GM23338 (cell line): Measurements from ENCODE around the gene PDCD2L. TPM values are rescaled to one million over a fixed set of nuclear protein-coding genes. Genes with fewer than 3 reads are reported as not detected.

Experiments used
- ATAC-seq: fragments of 200-7000 bp; cut with Tn5 transposase; 3 replicates; pipeline ENCODE4 v1.9.1; 2020
- DNase-seq: peaks from one replicate; pipeline ENCODE4 v3.0.0-alpha.2; 2015; ENCODE audit warnings: low spot score
- H2AFZ ChIP-seq: fragments of 200-600 bp; sonication (generic); 2 replicates; pipeline ENCODE4 v1.8.0; 2016; ENCODE audit warnings: antibody characterized with exemption, mild to moderate bottlenecking, moderate library complexity
- H3F3A ChIP-seq: fragments of 200-600 bp; sonication (generic); replicated peaks from 2 replicates; pipeline ENCODE4 v1.8.0; 2017; ENCODE audit warnings: antibody characterized with exemption, mixed run types, low read depth
- H3K27ac ChIP-seq: fragments of 200-600 bp; sonication (generic); 2 replicates; pipeline ENCODE4 v1.6.1; 2016; ENCODE audit warnings: low read depth
- H3K27me3 ChIP-seq: fragments of 200-600 bp; sonication (generic); 2 replicates; pipeline ENCODE4 v1.8.0; 2016; ENCODE audit warnings: mild to moderate bottlenecking, mixed run types, moderate library complexity; ENCODE audit not compliant: insufficient read depth
- H3K36me3 ChIP-seq: fragments of 200-600 bp; sonication (generic); 2 replicates; pipeline ENCODE4 v1.8.0; 2016; ENCODE audit warnings: mild to moderate bottlenecking; ENCODE audit not compliant: insufficient read depth
- H3K4me1 ChIP-seq: fragments of 200-600 bp; sonication (generic); 2 replicates; pipeline ENCODE4 v1.8.0; 2016; ENCODE audit warnings: mild to moderate bottlenecking, moderate library complexity; ENCODE audit not compliant: insufficient read depth
- H3K4me2 ChIP-seq: fragments of 200-600 bp; sonication (generic); 2 replicates; pipeline ENCODE4 v1.7.1; 2017; ENCODE audit warnings: mixed run types
- H3K4me3 ChIP-seq: fragments of 200-600 bp; sonication (generic); 2 replicates; pipeline ENCODE4 v1.6.1; 2016; ENCODE audit warnings: mixed run types
- H3K79me2 ChIP-seq: fragments of 200-600 bp; sonication (generic); replicated peaks from 2 replicates; pipeline ENCODE4 v1.8.0; 2017; ENCODE audit warnings: mild to moderate bottlenecking; ENCODE audit not compliant: insufficient read depth
- H3K9me2 ChIP-seq: fragments of 200-600 bp; sonication (generic); 2 replicates; pipeline ENCODE4 v1.8.0; 2017; ENCODE audit not compliant: insufficient read depth
- H4K20me1 ChIP-seq: fragments of 200-600 bp; sonication (generic); replicated peaks from 2 replicates; pipeline ENCODE4 v1.8.0; 2017; ENCODE audit warnings: mild to moderate bottlenecking; ENCODE audit not compliant: insufficient read depth
- H3K27ac Mint-ChIP-seq: 2 replicates; pipeline ENCODE4 v1.8.0; 2020; ENCODE audit warnings: inconsistent platforms, mild to moderate bottlenecking, moderate library complexity, mixed read lengths
- H3K27me3 Mint-ChIP-seq: 3 replicates; pipeline ENCODE4 v1.8.0; 2022; ENCODE audit warnings: low read depth, mild to moderate bottlenecking, moderate library complexity, mixed read lengths, inconsistent platforms; ENCODE audit not compliant: insufficient read depth, poor library complexity
- H3K36me3 Mint-ChIP-seq: 3 replicates; pipeline ENCODE4 v1.8.0; 2021; ENCODE audit warnings: low read depth, mild to moderate bottlenecking, inconsistent platforms, moderate library complexity, mixed read lengths
- H3K4me1 Mint-ChIP-seq: 3 replicates; pipeline ENCODE4 v1.8.0; 2020; ENCODE audit warnings: mild to moderate bottlenecking, inconsistent platforms, mixed read lengths
- H3K4me3 Mint-ChIP-seq: 3 replicates; pipeline ENCODE4 v1.8.0; 2021; ENCODE audit warnings: moderate library complexity, mild to moderate bottlenecking, inconsistent platforms, mixed read lengths
- H3K9me3 Mint-ChIP-seq: 3 replicates; pipeline ENCODE4 v1.8.0; 2020; ENCODE audit warnings: moderate library complexity, mild to moderate bottlenecking, inconsistent platforms, mixed read lengths
- CREB1 ChIP-seq: fragments of 250-450 bp; sonication (Bioruptor Pico); IDR thresholded peaks from 2 replicates; pipeline ENCODE4 v1.5.0; 2020; ENCODE audit warnings: low read depth, mild to moderate bottlenecking, moderate library complexity
- EZH2 ChIP-seq: fragments of 200-600 bp; sonication (generic); IDR thresholded peaks from one replicate; pipeline ENCODE4 v1.8.0; 2017; ENCODE audit warnings: antibody characterized with exemption, mild to moderate bottlenecking, low read depth; ENCODE audit not compliant: unreplicated experiment
- EZH2phosphoT487 ChIP-seq: fragments of 200-600 bp; sonication (generic); IDR thresholded peaks from one replicate; pipeline ENCODE4 v1.8.1; 2018; ENCODE audit warnings: antibody characterized with exemption; ENCODE audit not compliant: unreplicated experiment
- JUNB ChIP-seq: IDR thresholded peaks from one replicate; pipeline ENCODE4 v1.6.1; 2016; ENCODE audit warnings: antibody characterized with exemption; ENCODE audit not compliant: unreplicated experiment
- NANOG ChIP-seq: IDR thresholded peaks from 2 replicates; pipeline ENCODE4 v1.6.1; 2016; ENCODE audit warnings: antibody characterized with exemption, borderline replicate concordance
- POLR2AphosphoS5 ChIP-seq: IDR thresholded peaks from 2 replicates; pipeline ENCODE4 v1.6.1; 2016; ENCODE audit warnings: antibody characterized with exemption, low read depth
- STAT1 ChIP-seq: IDR thresholded peaks from one replicate; pipeline ENCODE4 v1.6.1; 2016; ENCODE audit warnings: antibody characterized with exemption; ENCODE audit not compliant: unreplicated experiment
- ZNF114 ChIP-seq: fragments of 250-450 bp; sonication (Bioruptor Pico); IDR thresholded peaks from 2 replicates; pipeline ENCODE4 v1.5.0; 2020; ENCODE audit warnings: mild to moderate bottlenecking, moderate library complexity
- ZNF331 ChIP-seq: fragments of 250-450 bp; sonication (Bioruptor Pico); IDR thresholded peaks from 2 replicates; pipeline ENCODE4 v1.5.0; 2020; ENCODE audit warnings: low read depth, mild to moderate bottlenecking, moderate library complexity
- polyA plus RNA-seq: library from polyadenylated mRNA; unstranded; fragments of >200 nt; fragmentation: Nextera tagmentation; extraction: Ambion mirVana; gene quantifications from 2 replicates; pipeline ENCODE4 v1.2.1, GENCODE V29; 2016
- total RNA-seq: library from RNA; depleted of rRNA; stranded (reverse); fragments of >200 nt; shearing (Covaris generic); gene quantifications from 2 replicates; pipeline ENCODE4 v1.2.3, GENCODE V29; 2014
- TF ChIP-seq, protein P1 (sequence below): IDR thresholded peaks from one replicate; pipeline ENCODE4 v1.6.1; 2018; ENCODE audit warnings: antibody characterized with exemption; ENCODE audit not compliant: unreplicated experiment
- TF ChIP-seq, protein P2 (sequence below), 2 experiments: fragments of 200-600 bp in 1 of 2; sonication (generic) in 1 of 2; conservative IDR thresholded peaks; 2 replicates each; pipeline versions ENCODE4 v1.5.1 to v1.6.1; 2016 to 2017; ENCODE audit warnings: antibody characterized with exemption in 2 of 2, low read depth in 2 of 2, mild to moderate bottlenecking in 2 of 2, moderate library complexity in 1 of 2
- TF ChIP-seq, protein P3 (sequence below): IDR thresholded peaks from 2 replicates; pipeline ENCODE4 v1.6.1; 2016; ENCODE audit warnings: antibody characterized with exemption
- TF ChIP-seq, protein P4 (sequence below): fragments of 250-450 bp; sonication (Bioruptor Pico); IDR thresholded peaks from 2 replicates; pipeline ENCODE4 v1.5.0; 2020; ENCODE audit warnings: mild to moderate bottlenecking, moderate library complexity

PDCD2L gene
- total and polyA plus RNA-seq, 2 experiments from 2014 or later: 61.3 to 67.2 TPM

DNA sequence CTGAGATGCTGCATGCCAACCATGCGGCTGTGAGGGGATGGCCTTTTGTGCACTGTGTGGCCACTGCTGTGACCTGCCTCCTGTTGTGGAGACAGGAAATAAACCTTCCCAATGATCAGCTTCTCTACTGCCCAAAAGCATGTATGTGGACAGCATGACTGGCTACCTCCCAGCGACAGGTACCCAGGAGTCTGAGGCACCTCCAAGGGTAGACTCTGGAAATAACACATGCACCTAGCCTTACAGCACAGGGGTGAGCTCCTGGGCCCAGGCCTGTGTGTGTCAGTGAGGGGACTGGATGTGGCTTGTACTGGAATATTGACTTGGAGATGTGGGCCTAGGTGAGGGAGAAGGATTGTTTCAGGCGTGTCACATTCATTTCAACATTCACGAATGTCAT is 46.8 kb upstream of the PDCD2L start:
- TF ChIP-seq, protein P1, sequence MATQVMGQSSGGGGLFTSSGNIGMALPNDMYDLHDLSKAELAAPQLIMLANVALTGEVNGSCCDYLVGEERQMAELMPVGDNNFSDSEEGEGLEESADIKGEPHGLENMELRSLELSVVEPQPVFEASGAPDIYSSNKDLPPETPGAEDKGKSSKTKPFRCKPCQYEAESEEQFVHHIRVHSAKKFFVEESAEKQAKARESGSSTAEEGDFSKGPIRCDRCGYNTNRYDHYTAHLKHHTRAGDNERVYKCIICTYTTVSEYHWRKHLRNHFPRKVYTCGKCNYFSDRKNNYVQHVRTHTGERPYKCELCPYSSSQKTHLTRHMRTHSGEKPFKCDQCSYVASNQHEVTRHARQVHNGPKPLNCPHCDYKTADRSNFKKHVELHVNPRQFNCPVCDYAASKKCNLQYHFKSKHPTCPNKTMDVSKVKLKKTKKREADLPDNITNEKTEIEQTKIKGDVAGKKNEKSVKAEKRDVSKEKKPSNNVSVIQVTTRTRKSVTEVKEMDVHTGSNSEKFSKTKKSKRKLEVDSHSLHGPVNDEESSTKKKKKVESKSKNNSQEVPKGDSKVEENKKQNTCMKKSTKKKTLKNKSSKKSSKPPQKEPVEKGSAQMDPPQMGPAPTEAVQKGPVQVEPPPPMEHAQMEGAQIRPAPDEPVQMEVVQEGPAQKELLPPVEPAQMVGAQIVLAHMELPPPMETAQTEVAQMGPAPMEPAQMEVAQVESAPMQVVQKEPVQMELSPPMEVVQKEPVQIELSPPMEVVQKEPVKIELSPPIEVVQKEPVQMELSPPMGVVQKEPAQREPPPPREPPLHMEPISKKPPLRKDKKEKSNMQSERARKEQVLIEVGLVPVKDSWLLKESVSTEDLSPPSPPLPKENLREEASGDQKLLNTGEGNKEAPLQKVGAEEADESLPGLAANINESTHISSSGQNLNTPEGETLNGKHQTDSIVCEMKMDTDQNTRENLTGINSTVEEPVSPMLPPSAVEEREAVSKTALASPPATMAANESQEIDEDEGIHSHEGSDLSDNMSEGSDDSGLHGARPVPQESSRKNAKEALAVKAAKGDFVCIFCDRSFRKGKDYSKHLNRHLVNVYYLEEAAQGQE: no peak
- TF ChIP-seq EZH2 (no peak), NANOG (no peak), CREB1 (no peak), ZNF114 (no peak), EZH2phosphoT487 (no peak), JUNB (no peak), POLR2AphosphoS5 (no peak), STAT1 (no peak), ZNF331 (CRISPR knock-in tag) (no peak)
- TF ChIP-seq, protein P2, sequence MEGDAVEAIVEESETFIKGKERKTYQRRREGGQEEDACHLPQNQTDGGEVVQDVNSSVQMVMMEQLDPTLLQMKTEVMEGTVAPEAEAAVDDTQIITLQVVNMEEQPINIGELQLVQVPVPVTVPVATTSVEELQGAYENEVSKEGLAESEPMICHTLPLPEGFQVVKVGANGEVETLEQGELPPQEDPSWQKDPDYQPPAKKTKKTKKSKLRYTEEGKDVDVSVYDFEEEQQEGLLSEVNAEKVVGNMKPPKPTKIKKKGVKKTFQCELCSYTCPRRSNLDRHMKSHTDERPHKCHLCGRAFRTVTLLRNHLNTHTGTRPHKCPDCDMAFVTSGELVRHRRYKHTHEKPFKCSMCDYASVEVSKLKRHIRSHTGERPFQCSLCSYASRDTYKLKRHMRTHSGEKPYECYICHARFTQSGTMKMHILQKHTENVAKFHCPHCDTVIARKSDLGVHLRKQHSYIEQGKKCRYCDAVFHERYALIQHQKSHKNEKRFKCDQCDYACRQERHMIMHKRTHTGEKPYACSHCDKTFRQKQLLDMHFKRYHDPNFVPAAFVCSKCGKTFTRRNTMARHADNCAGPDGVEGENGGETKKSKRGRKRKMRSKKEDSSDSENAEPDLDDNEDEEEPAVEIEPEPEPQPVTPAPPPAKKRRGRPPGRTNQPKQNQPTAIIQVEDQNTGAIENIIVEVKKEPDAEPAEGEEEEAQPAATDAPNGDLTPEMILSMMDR (conservative IDR thresholded peaks at IDR 0.05; ENCODE audit: low read depth in 2 of 2): no peak
- TF ChIP-seq, protein P3, sequence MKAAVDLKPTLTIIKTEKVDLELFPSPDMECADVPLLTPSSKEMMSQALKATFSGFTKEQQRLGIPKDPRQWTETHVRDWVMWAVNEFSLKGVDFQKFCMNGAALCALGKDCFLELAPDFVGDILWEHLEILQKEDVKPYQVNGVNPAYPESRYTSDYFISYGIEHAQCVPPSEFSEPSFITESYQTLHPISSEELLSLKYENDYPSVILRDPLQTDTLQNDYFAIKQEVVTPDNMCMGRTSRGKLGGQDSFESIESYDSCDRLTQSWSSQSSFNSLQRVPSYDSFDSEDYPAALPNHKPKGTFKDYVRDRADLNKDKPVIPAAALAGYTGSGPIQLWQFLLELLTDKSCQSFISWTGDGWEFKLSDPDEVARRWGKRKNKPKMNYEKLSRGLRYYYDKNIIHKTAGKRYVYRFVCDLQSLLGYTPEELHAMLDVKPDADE: no peak
- TF ChIP-seq, protein P4, sequence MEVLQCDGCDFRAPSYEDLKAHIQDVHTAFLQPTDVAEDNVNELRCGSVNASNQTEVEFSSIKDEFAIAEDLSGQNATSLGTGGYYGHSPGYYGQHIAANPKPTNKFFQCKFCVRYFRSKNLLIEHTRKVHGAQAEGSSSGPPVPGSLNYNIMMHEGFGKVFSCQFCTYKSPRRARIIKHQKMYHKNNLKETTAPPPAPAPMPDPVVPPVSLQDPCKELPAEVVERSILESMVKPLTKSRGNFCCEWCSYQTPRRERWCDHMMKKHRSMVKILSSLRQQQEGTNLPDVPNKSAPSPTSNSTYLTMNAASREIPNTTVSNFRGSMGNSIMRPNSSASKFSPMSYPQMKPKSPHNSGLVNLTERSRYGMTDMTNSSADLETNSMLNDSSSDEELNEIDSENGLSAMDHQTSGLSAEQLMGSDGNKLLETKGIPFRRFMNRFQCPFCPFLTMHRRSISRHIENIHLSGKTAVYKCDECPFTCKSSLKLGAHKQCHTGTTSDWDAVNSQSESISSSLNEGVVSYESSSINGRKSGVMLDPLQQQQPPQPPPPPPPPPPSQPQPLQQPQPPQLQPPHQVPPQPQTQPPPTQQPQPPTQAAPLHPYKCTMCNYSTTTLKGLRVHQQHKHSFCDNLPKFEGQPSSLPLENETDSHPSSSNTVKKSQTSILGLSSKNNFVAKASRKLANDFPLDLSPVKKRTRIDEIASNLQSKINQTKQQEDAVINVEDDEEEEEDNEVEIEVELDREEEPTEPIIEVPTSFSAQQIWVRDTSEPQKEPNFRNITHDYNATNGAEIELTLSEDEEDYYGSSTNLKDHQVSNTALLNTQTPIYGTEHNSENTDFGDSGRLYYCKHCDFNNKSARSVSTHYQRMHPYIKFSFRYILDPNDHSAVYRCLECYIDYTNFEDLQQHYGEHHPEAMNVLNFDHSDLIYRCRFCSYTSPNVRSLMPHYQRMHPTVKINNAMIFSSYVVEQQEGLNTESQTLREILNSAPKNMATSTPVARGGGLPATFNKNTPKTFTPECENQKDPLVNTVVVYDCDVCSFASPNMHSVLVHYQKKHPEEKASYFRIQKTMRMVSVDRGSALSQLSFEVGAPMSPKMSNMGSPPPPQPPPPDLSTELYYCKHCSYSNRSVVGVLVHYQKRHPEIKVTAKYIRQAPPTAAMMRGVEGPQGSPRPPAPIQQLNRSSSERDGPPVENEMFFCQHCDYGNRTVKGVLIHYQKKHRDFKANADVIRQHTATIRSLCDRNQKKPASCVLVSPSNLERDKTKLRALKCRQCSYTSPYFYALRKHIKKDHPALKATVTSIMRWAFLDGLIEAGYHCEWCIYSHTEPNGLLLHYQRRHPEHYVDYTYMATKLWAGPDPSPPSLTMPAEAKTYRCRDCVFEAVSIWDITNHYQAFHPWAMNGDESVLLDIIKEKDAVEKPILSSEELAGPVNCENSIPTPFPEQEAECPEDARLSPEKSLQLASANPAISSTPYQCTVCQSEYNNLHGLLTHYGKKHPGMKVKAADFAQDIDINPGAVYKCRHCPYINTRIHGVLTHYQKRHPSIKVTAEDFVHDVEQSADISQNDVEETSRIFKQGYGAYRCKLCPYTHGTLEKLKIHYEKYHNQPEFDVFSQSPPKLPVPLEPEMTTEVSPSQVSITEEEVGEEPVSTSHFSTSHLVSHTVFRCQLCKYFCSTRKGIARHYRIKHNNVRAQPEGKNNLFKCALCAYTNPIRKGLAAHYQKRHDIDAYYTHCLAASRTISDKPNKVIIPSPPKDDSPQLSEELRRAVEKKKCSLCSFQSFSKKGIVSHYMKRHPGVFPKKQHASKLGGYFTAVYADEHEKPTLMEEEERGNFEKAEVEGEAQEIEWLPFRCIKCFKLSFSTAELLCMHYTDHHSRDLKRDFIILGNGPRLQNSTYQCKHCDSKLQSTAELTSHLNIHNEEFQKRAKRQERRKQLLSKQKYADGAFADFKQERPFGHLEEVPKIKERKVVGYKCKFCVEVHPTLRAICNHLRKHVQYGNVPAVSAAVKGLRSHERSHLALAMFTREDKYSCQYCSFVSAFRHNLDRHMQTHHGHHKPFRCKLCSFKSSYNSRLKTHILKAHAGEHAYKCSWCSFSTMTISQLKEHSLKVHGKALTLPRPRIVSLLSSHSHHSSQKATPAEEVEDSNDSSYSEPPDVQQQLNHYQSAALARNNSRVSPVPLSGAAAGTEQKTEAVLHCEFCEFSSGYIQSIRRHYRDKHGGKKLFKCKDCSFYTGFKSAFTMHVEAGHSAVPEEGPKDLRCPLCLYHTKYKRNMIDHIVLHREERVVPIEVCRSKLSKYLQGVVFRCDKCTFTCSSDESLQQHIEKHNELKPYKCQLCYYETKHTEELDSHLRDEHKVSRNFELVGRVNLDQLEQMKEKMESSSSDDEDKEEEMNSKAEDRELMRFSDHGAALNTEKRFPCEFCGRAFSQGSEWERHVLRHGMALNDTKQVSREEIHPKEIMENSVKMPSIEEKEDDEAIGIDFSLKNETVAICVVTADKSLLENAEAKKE (CRISPR knock-in tag): no peak
- no peak for DNase-seq

More for the DNA sequence above, 46.8 kb upstream of the PDCD2L start:
- peaks cover 17% of the 10 kb centered on the region for H3K4me1 Mint-ChIP-seq
- Histone ChIP-seq H3K27me3 (no peaks in the 10 kb centered on the region), H3K4me2 (no peak overlapping the region), H3F3A (peaks cover 16% of the 10 kb centered on the region), H3K79me2 (no peaks in the 10 kb centered on the region), H3K4me3 (no peak overlapping the region), H3K27ac (no peak overlapping the region), H2AFZ (no peak overlapping the region), H3K4me1 (peaks cover 11% of the 10 kb centered on the region; the same call in 1 of the 2 replicates), H4K20me1 (no peaks in the 10 kb centered on the region), H3K36me3 (no peaks in the 10 kb centered on the region), H3K9me2 (no peaks in the 10 kb centered on the region)
- H3K36me3 Mint-ChIP-seq: peaks cover 6% of the 10 kb centered on the region; the same call in 1 of the 3 replicates
- H3K27me3 Mint-ChIP-seq: peaks cover 12% of the 10 kb centered on the region
- H3K9me3 Mint-ChIP-seq: no peaks in the 10 kb centered on the region; the same call in 2 of the 3 replicates
- no peak overlapping the region for H3K4me3 Mint-ChIP-seq
- no peak overlapping the region for H3K27ac Mint-ChIP-seq
- ATAC-seq: no peak
